NCI-H2081 treated with DMSO at 0.1 percent for 48 hours (cell line): ENCODE data around the gene GGA3.

Experiments
- DNase-seq: peaks from one replicate; lab custom pipeline; 2025; lab: John Stamatoyannopoulos, UW

GGA3 gene

DNA sequence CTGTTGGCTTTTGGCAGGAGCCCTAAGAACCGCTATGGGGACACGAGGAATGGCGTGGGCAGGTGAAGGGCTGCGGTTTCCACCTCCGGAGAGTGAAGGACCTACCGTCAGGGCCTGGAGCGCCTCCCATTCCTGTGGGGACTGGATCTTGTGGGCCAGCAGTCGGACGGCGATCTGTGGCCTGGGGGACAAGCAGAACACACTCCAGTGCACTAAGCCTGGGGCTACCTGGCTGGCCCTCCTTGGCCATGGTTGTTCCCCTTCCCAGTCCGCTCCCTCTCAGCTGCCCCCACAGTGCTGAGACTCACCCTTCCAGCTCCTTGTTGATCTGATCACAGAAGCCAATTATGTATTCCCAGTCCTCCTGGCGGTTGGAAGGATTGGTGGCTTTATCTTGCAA, 15.0 kb downstream of the GGA3 start:
- no peak for DNase-seq

GRCh38 chr17:75245011-75245410, 16.4 kb downstream of the GGA3 start:
- DNase-seq, result no peak

DNA sequence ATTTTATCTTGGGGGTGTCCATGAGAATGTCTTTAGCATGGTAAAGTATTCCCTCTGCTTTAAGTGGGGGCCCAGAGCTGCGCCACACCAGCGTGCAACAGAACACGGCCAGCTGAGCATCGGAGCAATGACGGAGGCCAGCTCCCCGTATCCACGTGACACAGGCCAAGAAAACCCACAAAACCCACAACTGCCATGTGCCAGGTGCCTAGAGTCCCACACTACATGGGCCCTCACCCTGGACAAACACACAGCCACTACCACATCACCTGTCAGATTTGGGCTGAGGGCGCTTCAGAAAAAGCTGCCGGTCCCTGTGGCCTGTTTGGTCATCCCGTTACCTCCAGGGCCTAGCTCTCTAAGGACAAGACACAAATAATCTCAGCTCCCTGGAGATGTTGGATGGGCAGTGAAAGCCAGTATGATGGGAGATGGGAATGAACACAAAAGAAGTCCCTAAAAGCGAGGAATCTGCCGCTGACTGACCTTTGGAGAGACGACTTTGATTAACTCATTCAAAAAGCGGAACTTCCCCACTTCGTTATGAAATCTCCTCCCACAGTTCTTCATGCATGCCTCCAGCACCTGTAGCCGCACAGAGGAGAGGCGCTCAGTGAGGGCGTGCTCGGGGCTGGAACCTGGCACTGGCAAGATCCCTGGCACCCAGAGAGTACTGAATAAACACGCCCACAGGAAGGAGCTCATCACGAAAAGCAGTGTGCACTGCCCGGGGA, 17.1 kb downstream of the GGA3 start:
- DNase-seq, result no peak

DNA sequence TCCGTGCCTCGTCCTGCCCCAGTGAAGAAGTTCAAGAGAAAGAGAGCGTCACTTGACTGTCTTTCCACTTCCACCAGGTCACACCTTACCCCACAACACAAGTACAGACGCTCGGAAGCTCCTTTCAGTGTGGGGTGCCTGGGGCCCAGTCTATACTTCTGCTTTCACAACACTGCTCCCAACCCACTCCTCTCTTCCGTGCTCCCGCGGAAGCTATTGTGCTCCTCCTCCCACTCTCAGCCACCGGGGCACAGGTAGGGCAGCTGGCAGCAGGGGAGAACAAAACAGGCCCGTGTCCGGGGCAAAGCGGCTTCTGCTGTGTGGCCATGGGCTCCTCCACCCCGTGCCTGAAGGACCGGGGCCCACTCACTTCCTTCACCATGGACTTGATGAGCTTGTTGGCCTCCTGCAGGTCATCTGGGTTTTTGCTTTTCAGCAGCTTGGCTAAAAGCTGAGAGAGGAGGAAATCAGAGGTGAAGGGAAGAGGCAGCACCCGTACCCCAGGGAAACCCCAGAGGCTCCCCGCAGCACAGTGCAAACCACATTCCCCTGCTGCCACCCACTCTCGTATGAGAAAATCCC, 18.9 kb downstream of the GGA3 start:
- no peak for DNase-seq

DNA sequence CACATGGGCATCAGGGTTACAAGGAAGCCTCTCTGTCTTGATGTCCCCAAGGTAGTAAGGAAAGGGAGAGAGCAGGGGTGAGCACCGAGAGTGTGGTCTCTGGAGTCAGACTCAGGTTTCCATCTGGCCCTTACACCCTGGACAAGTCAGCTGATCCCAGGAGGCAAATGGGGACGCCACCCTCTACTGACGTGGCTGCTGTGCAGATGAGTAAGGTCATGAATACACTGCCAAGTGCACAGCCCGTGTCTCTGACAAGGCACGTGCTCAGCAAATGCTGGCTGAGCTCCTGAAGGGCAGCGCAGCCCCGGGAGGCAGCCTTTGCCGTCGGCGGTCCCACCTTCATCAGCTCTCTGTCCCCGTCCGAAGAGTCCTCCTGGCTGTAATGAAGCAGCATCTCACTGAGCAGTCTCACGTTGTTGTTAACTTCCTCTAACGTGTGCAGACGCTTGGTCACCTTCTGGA, 19.4 kb downstream of the GGA3 start:
- no peak for DNase-seq

- no peak for DNase-seq
Measured at GRCh38 chr17:75241502-75241901, 19.9 kb downstream of the GGA3 start.

- no peak for DNase-seq
Measured at GRCh38 chr17:75241143-75241430, 20.3 kb downstream of the GGA3 start.

DNA sequence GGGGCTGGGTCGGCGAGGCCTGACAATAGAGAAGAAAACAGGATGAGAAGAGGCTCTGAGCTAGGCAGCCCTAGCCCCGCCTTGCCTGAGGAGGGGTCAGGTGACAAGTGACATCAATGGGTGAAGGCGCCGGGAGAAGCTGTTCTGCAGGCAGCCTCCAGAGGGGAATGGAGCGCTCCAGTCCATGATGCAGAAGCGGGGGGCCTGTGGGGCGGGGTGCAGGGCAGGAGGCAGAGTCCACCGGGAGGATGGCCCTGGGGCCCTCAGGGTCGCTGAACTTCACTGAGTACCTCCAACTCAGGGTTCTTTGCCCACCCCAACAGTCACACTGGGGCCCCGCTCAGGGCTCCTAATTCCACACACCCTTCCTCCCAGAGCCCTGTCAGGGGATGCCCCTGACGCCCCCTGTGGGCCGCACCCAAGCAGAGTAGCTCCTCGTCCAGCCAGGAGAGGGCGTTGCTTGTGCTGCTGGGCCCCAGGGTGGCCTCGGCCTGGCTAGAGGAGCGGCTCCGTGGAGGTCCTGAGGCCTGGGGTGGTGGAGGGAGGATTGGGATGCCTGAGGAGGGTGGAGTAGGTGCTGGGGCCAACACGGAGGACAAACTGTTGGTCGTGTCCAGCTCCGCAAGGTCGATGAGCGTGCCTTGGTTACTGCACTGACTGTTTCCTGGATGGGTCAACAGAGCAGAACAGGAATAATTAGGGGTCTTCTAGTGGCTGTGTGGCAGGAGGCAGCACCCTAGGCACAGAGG, 20.8 kb downstream of the GGA3 start:
- DNase-seq, result no peak

DNA sequence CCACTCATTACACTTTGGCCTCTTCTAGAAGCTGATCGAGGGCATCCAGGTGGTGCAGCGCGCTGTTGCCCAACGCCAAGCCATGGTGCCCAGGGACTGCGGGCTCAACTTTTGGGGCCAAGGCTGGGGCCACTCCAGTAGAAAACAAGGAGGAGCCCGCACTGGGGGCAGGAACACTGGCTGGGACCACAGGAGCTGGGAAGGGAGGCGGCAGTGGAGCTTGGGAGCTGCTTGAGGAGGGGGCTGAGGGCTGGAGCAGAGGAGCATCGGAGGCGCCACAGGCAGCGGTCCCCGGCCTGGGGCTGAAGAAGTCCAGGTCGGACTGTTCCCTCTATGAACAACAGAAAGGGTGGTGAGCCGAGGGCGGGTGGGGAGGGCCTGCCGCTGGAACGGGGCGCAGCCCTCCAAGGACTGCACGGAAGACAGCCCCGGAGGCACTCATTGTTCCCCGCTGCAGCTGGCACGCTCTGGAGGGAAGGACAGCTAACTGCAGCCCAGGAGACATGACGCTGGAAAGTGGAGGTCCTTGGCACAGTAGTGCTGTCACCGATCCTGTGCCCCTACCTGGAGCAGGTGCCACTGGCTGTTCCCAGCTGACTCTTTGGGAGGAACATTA, 21.5 kb downstream of the GGA3 start:
- DNase-seq, result no peak

- DNase-seq, result no peak
Measured at GRCh38 chr17:75239214-75239613, 22.2 kb downstream of the GGA3 start.

- DNase-seq, result no peak
Measured at GRCh38 chr17:75238684-75239191, 22.7 kb downstream of the GGA3 start.

GRCh38 chr17:75238020-75238580, 23.3 kb downstream of the GGA3 start:
- no peak for DNase-seq

DNA sequence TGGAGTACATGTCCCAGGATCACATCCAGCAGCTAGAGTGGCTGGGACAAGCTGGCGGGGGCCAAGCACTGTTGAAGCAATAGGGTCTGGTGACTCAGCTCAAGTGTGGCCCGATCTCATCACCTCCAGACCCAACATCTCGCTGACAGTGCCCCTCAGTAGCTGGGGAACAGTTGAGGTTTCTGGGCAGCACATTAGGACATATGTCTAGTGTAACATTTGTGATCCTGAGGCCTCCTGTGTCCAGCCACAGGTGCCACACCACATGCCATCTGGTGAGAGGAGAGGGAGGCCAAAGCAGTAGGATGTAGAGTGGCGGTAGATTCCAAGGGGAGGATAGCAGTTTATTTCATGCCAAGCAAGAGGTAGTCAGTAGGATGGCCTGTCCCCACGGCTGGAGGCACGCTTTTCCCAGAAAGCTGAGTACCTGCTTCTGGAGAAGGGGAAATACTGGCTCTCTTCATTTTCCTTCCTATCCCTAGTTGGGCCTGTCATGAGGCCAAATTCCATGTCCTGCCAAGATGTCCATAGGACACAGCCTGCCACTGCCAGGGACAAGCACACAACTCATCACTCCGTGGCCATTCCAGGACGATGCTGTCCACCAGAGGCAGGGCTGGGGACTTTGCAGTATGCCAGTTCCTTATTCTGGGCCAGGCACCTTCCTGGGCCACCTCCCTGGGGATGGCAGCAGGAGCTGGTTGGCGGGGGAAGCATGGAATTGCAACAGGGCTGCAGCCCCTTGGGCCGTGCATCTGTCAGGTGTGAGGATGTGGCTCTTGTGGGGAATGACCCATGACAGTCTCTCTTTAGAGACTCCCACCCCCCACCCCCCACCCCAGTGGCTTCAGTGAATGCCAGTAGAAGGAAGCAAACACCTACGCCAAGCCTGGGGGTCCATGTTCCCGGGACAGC, 24.0 kb downstream of the GGA3 start:
- no peak for DNase-seq

DNA sequence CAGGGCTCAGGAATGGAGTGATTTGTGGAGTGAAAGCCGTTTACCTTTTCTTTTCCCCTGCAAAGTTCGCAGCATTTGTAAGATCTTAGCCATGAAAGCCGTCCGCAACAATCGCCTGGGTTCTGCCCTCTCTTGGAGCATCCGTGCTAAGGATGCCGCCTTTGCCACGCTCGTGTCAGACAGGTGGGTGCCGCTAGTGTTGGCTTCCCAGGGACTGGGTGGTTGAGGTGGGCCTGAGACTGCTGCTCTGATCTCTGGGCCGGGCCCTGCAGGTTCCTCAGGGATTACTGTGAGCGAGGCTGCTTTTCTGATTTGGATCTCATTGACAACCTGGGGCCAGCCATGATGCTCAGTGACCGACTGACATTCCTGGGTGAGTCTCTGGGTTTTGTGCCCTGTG, 28.6 kb downstream of the GGA3 start:
- no peak for DNase-seq

DNA sequence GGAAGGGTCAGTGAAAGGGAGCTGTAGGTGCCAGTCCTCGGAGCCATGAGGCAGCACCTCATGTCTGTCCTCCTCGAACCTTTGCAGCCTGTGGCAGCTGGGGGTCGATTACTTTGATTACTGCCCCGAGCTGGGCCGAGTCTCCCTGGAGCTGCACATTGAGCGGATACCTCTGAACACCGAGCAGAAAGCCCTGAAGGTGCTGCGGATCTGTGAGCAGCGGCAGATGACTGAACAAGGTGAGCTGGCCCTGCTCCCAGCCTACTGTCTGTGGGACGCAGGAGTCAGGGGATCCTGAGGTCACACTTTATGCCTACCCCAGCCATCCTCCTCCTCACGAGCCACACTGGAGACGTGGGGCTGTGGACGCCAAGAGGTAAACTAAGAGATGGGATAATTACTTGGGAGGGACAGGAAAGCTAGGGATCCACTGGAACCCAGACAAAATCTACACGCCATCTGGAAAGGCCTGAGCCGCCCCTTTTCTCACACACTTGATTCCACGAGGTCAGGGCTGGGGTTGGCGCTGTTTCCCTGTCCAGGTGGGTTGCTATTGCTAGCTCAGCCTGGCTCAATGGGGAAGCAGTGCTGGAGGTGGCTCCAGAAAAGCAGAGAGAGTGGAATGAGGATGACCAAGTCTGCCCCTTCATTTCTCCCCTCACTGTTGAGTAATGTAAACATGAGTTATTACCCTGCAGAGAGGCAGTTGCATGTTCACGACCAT, 29.5 kb downstream of the GGA3 start:
- DNase-seq, result no peak

DNA sequence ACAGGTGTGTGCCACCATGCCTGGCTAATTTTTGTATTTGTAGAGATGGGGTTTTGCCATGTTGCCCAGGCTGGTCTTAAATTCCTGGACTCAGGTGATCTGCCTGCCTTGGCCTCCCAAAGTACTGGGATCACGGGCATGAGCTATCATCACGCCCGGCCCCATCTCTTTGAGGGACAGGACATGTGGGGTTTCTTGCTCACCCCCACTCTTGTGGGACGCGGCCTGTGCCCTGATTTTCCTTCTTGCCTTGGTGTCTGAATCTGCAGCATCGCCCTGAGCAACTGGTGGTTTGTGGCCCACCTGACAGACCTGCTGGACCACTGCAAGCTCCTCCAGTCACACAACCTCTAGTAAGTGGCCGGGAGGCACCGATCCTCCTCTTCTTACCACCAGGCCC, 30.3 kb downstream of the GGA3 start:
- DNase-seq, result no peak

DNA sequence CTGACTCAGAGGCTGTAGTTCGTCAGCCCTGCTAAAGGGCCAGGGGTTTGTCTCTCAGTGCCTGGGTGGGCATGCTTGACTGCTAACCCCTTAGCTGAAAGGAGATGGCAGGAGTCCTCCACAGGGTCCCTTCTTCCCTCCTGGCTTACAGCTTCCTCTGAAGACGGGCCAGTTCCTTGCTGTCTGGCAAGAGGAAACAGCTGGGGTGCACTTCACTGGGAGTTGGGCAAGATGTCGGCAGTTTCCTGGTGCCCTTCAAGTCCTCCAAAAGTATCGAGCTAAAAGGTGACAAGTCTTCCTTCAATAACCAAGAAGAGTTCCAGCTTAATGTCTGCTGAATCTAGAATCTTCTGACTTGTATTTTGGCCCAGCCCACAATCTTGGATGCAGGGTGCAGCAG, 32.6 kb downstream of the GGA3 start:
- no peak for DNase-seq

DNA sequence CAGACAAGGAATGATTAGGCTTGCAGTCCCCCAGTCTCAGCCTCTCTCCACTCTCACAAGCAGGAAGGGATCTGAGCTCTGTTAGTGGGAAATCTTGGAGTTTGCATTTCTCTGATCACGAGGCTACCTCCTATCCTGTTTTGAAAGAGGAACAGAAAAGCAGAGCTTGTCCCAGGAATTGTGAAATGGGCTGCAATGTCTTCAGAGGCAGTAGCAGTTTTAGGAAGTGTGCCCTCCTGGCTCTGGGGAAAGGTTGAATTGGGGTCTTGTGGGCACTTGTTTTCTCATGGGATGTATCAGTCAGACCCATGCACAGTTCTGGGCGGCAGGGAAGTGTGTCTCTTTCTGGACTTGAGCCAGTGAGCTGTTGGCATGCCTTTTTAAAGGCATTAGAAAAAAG, 33.1 kb downstream of the GGA3 start:
- DNase-seq, result no peak

DNA sequence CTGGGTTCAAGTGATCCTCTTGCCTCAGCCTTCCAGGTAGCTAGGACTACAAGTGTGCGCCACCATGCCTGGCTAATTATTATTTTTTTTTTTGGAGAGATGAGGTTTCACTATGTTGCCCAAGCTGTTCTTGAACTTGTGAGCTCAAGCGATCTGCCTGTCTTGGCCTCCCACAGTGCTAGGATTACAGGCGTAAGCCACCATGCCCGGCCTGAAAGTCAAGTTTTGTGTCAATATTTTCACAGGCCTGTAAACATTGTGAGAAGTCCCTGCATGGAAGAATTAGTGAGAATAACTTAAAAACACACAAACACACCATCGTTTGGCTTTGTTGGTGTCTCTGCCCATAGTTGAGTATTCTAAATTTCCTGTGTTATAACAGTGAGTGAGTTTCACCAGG, 33.7 kb downstream of the GGA3 start:
- no peak for DNase-seq

DNA sequence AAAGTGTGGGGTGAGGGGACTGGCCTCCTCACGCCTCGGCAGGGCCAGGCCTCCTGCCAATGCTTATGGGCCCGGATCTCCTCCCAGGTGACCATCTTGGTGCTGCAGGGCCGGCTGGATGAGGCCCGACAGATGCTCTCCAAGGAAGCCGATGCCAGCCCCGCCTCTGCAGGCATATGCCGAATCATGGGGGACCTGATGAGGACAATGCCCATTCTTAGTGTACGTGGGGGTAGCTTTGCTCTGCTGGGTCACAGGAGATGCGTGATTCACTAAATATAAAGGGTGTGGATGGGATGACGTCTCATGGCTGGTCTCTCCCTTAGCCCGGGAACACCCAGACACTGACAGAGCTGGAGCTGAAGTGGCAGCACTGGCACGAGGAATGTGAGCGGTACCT, 36.4 kb downstream of the GGA3 start:
- no peak for DNase-seq

GRCh38 chr17:75219815-75220214, 41.6 kb downstream of the GGA3 start:
- no peak for DNase-seq
